Neutrophil (primary cell): ENCODE data around the gene NQO1.

Source experiments
- H3K27ac ChIP-seq: fragments of 200-600 bp; sonication (generic); 2 replicates; pipeline ENCODE4 v1.5.1; 2016; ENCODE audit warnings: mild to moderate bottlenecking, moderate library complexity
- H3K27me3 ChIP-seq: fragments of 200-600 bp; sonication (generic); 2 replicates; pipeline ENCODE4 v1.6.0; 2016; ENCODE audit warnings: mild to moderate bottlenecking
- H3K36me3 ChIP-seq: fragments of 200-600 bp; sonication (generic); 2 replicates; pipeline ENCODE4 v1.5.1; 2017
- H3K4me1 ChIP-seq, 2 experiments: fragments of 200-600 bp in 1 of 2; sonication (generic) in 1 of 2; 1 replicate in 1 of 2; 2 replicates in 1 of 2; pipeline versions ENCODE4 v1.5.1 to v1.6.1; 2013 to 2016; ENCODE audit warnings: low read depth in 1 of 2, low read length in 1 of 2, mild to moderate bottlenecking in 1 of 2, moderate library complexity in 1 of 2; ENCODE audit not compliant: control insufficient read depth in 1 of 2, insufficient read depth in 1 of 2
- H3K4me3 ChIP-seq, 2 experiments: fragments of 200-600 bp in 1 of 2; sonication (generic) in 1 of 2; 1 replicate in 1 of 2; 2 replicates in 1 of 2; pipeline ENCODE4 v1.5.1; 2013 to 2016; ENCODE audit warnings: low read depth in 1 of 2, low read length in 1 of 2, mild to moderate bottlenecking in 1 of 2, moderate library complexity in 1 of 2
- H3K9me3 ChIP-seq: fragments of 200-600 bp; sonication (generic); 2 replicates; pipeline ENCODE4 v1.5.1; 2016
- CTCF ChIP-seq: fragments of 200-600 bp; sonication (generic); IDR thresholded peaks from 2 replicates; pipeline ENCODE4 v1.5.1; 2016; ENCODE audit warnings: antibody characterized with exemption

NQO1 gene

DNA sequence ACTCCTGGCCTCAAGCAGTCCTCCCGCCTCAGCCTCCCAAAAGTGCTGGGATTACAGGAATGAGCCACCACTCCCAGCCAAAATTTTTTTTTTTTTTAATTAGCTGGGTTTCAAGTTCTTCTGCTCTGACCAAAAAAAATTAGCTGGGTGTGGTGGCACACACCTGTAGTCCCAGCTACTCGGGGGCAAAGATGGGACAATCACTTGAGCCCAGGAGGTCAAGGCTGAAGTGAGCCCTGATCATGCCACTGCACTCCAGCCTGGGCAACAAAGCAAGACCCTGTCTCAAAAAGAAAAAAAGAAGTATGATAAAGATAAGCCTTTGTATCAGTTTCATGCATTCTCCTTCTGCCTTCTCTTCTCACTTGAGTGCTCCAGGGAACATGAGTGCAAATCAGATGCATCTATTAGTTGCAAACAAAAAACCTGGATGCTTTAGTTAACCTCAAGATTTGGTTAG, 1.9 kb downstream of the NQO1 start:
- Histone ChIP-seq H3K4me1 (peaks cover 22 to 23% of the 10 kb centered on the region in 2 experiments), H3K4me3 (no peak overlapping the region), H3K36me3 (no peaks in the 10 kb centered on the region), H3K27ac (no peak overlapping the region), H3K9me3 (no peaks in the 10 kb centered on the region), H3K27me3 (peaks cover 52% of the 10 kb centered on the region)
- no peak for TF ChIP-seq CTCF

GRCh38 chr16:69721441-69721957, 4.9 kb downstream of the NQO1 start:
- H3K4me3 ChIP-seq: no peak overlapping the region
- no peaks in the 10 kb centered on the region for H3K36me3 ChIP-seq
- peaks cover 29% of the 10 kb centered on the region for H3K27me3 ChIP-seq
- no peak overlapping the region for H3K27ac ChIP-seq
- TF ChIP-seq CTCF: no peak
- no peaks in the 10 kb centered on the region for H3K9me3 ChIP-seq
- peaks cover 14% of the 10 kb centered on the region in 2 experiments for H3K4me1 ChIP-seq

GRCh38 chr16:69720822-69721430, 5.4 kb downstream of the NQO1 start:
- no peak overlapping the region for H3K4me3 ChIP-seq
- no peaks in the 10 kb centered on the region for H3K36me3 ChIP-seq
- H3K27ac ChIP-seq: no peak overlapping the region

DNA sequence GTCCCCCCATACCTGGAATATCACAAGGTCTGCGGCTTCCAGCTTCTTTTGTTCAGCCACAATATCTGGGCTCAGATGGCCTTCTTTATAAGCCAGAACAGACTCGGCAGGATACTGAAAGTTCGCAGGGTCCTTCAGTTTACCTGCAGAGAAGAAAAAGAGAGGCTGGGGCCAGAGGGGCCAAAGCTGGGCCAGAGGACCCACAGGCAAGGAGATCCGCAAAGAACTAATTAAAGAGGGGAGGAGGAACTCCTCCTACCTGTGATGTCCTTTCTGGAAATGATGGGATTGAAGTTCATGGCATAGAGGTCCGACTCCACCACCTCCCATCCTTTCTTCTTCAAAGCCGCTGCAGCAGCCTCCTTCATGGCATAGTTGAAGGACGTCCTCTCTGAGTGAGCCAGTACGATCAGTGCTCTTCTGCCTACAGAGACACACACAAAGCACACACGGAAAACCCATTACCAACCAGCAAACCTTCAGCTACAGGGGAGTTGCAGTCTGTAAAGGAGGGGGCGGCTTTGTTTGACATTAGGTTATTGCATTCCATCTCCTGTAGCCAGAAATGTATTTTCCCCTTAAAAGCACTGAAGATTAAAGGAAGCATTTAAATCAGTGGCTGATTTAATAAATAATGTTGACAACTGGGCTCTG, 8.1 kb downstream of the NQO1 start:
- no peaks in the 10 kb centered on the region for H3K36me3 ChIP-seq

More at GRCh38 chr16:69720822-69721430, 5.4 kb downstream of the NQO1 start:
- H3K27me3 ChIP-seq: peaks cover 24% of the 10 kb centered on the region
- peaks cover 9% of the 10 kb centered on the region in 2 experiments for H3K4me1 ChIP-seq
- H3K9me3 ChIP-seq: no peaks in the 10 kb centered on the region
- TF ChIP-seq CTCF: no peak

DNA sequence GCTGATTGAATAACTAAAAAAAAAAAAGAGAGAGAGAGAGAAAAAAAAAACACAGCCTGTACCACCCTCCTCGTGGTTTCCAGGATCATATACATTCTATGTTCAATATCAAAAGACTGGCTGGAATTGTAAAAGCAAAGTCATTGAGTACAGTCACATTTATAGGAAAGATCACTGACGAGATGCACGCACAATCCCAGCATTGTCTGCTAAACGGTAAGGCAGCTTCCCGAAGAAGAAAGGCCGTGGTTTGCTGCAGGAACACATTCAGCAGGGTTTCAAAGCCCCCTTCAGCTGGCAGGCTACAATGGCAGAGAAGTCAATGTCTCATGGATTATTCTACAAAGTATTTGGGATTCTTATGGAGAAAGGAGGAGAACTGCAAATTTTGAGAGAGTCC, 9.3 kb downstream of the NQO1 start:
- Histone ChIP-seq H3K4me3 (no peak overlapping the region), H3K36me3 (no peaks in the 10 kb centered on the region), H3K27ac (no peak overlapping the region), H3K4me1 (no peaks in the 10 kb centered on the region), H3K9me3 (no peaks in the 10 kb centered on the region), H3K27me3 (no peaks in the 10 kb centered on the region)
- TF ChIP-seq CTCF: no peak

More for the DNA sequence above, 8.1 kb downstream of the NQO1 start:
- no peak overlapping the region for H3K27ac ChIP-seq
- H3K4me3 ChIP-seq: no peak overlapping the region
- no peaks in the 10 kb centered on the region for H3K27me3 ChIP-seq
- H3K4me1 ChIP-seq: no peaks in the 10 kb centered on the region
- TF ChIP-seq CTCF: no peak
- H3K9me3 ChIP-seq: no peaks in the 10 kb centered on the region
